Neutrophil (primary cell): Measurements from ENCODE around the gene THAP9.

ENCODE experiments used
- H3K27ac ChIP-seq: fragments of 200-600 bp; sonication (generic); 2 replicates; pipeline ENCODE4 v1.5.1; 2016; ENCODE audit warnings: mild to moderate bottlenecking, moderate library complexity
- H3K27me3 ChIP-seq: fragments of 200-600 bp; sonication (generic); 2 replicates; pipeline ENCODE4 v1.6.0; 2016; ENCODE audit warnings: mild to moderate bottlenecking
- H3K36me3 ChIP-seq: fragments of 200-600 bp; sonication (generic); 2 replicates; pipeline ENCODE4 v1.5.1; 2017
- H3K4me1 ChIP-seq, 2 experiments: fragments of 200-600 bp in 1 of 2; sonication (generic) in 1 of 2; 1 replicate in 1 of 2; 2 replicates in 1 of 2; pipeline versions ENCODE4 v1.5.1 to v1.6.1; 2013 to 2016; ENCODE audit warnings: low read depth in 1 of 2, low read length in 1 of 2, mild to moderate bottlenecking in 1 of 2, moderate library complexity in 1 of 2; ENCODE audit not compliant: control insufficient read depth in 1 of 2, insufficient read depth in 1 of 2
- H3K4me3 ChIP-seq, 2 experiments: fragments of 200-600 bp in 1 of 2; sonication (generic) in 1 of 2; 1 replicate in 1 of 2; 2 replicates in 1 of 2; pipeline ENCODE4 v1.5.1; 2013 to 2016; ENCODE audit warnings: low read depth in 1 of 2, low read length in 1 of 2, mild to moderate bottlenecking in 1 of 2, moderate library complexity in 1 of 2
- H3K9me3 ChIP-seq: fragments of 200-600 bp; sonication (generic); 2 replicates; pipeline ENCODE4 v1.5.1; 2016
- CTCF ChIP-seq: fragments of 200-600 bp; sonication (generic); IDR thresholded peaks from 2 replicates; pipeline ENCODE4 v1.5.1; 2016; ENCODE audit warnings: antibody characterized with exemption

Gene THAP9

DNA sequence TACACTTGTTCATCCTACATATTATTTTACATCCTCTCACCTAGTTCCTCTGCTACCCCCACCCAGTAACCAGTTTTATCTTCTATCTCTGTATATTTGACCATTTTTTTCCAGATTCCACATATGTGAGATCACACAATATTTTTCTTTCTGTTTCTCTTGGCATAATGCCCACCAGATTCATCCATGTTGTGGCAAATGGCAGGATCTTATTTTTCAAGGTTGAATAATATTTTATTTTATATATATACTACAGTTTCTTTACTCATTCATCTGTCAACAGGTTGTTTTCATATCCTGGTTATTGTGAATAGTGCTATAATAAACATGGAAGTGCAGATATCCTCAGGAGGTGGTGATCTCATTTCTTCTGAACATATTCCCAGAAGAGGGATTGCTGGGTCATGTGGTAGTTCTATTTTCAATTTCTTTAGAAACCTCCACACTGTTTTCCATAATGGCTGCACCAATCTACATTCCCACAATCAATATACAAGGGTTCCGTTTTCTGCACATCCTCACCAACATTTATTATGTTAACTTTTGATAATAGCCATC is 48.2 kb downstream of the THAP9 start:
- Histone ChIP-seq H3K27me3 (no peaks in the 10 kb centered on the region), H3K4me3 (no peak overlapping the region), H3K4me1 (no peaks in the 10 kb centered on the region), H3K36me3 (peaks cover 9% of the 10 kb centered on the region), H3K9me3 (no peaks in the 10 kb centered on the region), H3K27ac (no peak overlapping the region)
- no peak for TF ChIP-seq CTCF

GRCh38 chr4:82951196-82951595 is 50.7 kb downstream of the THAP9 start:
- Histone ChIP-seq H3K36me3 (peaks cover 1% of the 10 kb centered on the region), H3K4me3 (no peak overlapping the region), H3K9me3 (no peaks in the 10 kb centered on the region), H3K4me1 (peaks cover under 1 to 7% of the 10 kb centered on the region in 2 experiments), H3K27me3 (no peaks in the 10 kb centered on the region), H3K27ac (no peak overlapping the region)
- TF ChIP-seq CTCF, result no peak

DNA sequence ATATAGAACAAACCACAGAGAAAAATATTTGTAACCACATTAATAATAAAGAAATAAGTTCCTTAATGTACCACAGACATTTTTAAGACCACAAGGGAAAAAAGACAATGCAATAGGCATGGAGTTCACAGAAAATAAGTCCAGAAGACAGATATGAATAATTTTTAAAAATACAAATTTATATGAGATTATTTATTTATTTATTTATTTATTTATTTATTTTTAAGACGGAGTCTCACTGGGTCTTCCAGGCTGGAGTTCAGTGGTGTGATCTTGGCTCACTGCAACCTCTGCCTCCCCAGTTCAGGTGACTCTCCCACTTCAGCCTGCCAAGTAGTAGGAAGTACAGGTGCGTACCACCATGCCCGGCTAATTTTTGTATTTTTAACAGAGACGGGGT is 53.7 kb downstream of the THAP9 start:
- Histone ChIP-seq H3K36me3 (peaks cover 3% of the 10 kb centered on the region), H3K4me3 (no peak overlapping the region), H3K9me3 (no peaks in the 10 kb centered on the region), H3K4me1 (peaks cover 21 to 22% of the 10 kb centered on the region in 2 experiments), H3K27me3 (no peaks in the 10 kb centered on the region), H3K27ac (no peak overlapping the region)
- TF ChIP-seq CTCF, result no peak

GRCh38 chr4:82957045-82957444 is 56.5 kb downstream of the THAP9 start:
- Histone ChIP-seq H3K9me3 (no peaks in the 10 kb centered on the region), H3K27me3 (no peaks in the 10 kb centered on the region), H3K27ac (peak overlapping the region; percentile 76), H3K4me1 (peaks cover 21 to 22% of the 10 kb centered on the region in 2 experiments), H3K36me3 (peaks cover 14% of the 10 kb centered on the region), H3K4me3 (no peak overlapping the region)
- TF ChIP-seq CTCF, result no peak

- peaks cover 58% of the 10 kb centered on the region for H3K36me3 ChIP-seq
- no peaks in the 10 kb centered on the region for H3K27me3 ChIP-seq
- H3K4me1 ChIP-seq, result peaks cover 4% of the 10 kb centered on the region in 2 experiments
- H3K9me3 ChIP-seq, result no peaks in the 10 kb centered on the region
- H3K4me3 ChIP-seq, result no peak overlapping the region
- no peak for TF ChIP-seq CTCF
- H3K27ac ChIP-seq, result no peak overlapping the region
Observed at GRCh38 chr4:82965763-82966162, 65.2 kb downstream of the THAP9 start.

DNA sequence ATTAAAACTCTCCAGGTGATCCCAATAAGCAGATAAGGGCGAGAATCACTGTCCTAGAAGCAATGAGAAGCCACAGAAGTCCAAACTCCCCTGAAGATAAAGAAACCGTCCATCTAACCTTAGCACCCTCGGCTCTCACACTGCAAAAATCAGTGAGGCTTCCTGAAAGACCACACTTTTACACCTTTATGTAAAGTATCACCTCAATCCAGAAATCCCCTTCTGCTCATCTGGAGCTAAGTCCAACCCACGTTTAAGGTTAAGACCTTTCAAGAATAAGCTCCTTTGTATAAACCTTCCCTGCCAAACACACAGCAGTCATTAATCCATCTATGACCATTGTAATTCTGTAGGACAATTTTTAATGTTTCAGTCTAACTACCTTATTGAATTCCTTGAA is 68.4 kb downstream of the THAP9 start:
- Histone ChIP-seq H3K36me3 (peaks cover 64% of the 10 kb centered on the region), H3K9me3 (no peaks in the 10 kb centered on the region), H3K27me3 (no peaks in the 10 kb centered on the region), H3K27ac (no peak overlapping the region), H3K4me1 (peaks cover 4% of the 10 kb centered on the region in 2 experiments), H3K4me3 (no peak overlapping the region)
- TF ChIP-seq CTCF, result no peak
